LNCAP (cell line): Measurements from ENCODE around the gene PAX3.

Experiments used
- TF ChIP-seq, protein P1 (sequence below): fragments of 450-650 bp; IDR thresholded peaks from 2 replicates; pipeline ENCODE4 v1.5.1; 2017; ENCODE audit warnings: mild to moderate bottlenecking

Gene PAX3

DNA sequence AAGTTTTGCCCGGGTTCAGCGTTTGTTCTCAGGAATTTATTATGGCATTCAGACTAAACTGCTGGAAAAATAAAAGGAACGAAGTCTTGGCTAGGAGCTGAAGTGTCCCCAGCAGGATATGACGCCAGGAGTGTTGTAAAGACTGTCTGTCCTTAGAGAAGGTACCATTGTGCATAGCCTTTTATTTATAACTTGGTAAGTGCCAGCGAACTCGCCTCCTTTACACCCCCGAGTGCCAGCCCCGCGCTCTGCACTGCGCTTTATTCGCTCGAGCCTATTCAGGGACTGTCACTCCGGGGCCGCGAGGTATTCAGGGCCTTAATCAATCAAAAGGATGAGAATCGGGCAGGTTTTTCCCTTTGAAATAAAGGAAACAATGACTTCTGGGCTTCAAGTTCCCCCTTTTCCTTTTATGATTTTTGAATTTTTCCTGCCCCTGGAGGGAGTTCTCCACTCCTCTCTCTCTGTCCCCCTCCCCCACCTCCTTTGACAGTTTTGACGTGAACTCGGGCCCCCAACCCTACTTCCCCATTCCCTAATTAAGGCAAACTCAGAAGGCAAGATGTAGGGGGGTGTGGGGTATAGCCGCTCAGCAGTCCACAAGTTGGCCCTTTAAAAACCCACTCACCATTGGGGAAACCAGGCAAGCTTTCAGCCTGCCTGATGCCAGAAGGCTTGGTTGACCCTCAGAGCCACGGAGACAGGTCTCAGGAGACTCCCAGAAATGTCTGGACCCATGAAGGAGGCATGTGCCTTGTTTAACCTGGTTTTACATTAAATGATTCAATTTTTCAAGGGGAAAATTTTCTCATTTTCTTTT lies 1.3 kb upstream of the PAX3 start:
- TF ChIP-seq, protein P1, sequence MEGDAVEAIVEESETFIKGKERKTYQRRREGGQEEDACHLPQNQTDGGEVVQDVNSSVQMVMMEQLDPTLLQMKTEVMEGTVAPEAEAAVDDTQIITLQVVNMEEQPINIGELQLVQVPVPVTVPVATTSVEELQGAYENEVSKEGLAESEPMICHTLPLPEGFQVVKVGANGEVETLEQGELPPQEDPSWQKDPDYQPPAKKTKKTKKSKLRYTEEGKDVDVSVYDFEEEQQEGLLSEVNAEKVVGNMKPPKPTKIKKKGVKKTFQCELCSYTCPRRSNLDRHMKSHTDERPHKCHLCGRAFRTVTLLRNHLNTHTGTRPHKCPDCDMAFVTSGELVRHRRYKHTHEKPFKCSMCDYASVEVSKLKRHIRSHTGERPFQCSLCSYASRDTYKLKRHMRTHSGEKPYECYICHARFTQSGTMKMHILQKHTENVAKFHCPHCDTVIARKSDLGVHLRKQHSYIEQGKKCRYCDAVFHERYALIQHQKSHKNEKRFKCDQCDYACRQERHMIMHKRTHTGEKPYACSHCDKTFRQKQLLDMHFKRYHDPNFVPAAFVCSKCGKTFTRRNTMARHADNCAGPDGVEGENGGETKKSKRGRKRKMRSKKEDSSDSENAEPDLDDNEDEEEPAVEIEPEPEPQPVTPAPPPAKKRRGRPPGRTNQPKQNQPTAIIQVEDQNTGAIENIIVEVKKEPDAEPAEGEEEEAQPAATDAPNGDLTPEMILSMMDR: no peak

DNA sequence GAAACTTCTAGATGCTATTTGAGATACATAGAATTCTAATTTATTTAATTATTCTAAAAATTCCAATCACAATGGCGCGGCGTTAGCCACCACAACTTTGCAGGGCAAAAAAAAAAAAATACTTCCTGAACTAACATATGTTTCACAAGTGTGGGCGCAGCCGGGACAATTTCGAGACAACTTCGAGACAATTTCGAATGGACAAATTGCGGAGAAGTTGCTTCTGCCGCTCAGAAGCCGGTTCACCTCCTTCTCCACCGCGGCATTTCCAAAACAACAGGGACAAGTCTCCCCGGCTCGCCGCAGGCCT lies 842 bp downstream of the PAX3 start:
- TF ChIP-seq, protein P1: no peak

DNA sequence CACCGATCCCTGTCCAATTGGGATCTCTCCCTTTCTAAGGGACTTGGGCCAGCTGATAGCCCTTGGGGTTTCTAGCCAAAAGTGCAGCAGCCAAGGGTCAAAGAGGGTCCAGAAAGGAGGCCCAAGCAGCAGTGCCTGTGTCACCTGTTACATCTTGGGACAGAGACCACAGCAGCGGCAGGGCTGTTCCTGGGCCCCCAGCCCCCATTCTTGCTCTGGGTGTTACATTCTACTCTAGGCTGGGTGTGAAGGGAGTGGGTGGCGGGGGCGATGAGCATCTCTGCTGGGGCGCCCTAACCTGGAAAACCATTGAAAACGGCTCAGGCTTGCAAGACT lies 1.2 kb downstream of the PAX3 start:
- TF ChIP-seq, protein P1: no peak

DNA sequence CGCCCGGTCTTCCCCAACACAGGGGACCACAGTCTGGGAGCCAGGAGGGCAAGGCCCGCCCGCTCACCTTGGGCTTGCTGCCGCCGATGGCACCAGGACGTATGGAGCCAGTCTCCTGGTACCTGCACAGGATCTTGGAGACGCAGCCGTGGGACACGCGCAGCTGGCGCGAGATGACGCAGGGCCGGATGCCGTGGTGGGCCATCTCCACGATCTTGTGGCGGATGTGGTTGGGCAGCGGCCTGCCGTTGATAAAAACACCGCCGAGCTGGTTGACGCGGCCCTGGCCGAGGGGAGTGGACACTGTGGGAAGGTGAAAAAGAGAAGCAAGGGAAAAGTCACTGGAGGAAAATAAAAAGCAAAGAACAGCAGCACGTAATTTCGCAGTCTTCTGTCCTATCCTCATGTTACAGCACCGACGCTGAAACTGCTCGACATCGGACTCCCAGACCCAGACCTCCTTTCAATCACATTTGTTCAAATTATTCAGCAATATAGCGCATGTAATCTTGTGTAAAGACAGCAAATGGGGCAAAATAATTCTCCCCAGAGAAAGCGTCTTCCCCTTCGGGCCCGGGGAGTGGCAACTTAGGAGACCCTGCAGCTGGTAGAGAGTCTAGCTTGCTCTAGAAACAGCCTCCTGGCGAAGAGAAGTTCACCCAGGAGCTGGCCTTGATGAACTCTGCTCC lies 1.7 kb downstream of the PAX3 start:
- TF ChIP-seq, protein P1: no peak

DNA sequence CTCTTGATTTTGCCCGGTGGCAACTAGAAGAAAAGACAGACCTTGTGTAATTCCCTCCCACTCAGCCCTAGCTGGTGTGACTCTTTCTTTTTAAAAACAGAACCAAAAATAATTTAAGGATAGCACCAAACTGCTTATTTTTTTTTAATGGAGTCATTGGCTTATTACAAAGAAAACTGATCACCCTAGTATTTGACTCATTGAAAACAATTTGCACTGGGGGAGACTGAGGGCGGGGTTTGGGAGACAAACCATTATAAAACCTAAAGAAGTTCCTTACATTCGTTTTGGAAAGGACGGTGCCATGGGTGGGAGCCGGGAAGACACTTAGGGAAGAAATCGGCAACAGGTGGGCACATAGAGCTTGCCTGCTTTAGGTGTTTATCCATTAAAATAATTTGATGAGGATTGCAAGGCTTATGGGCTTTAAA lies 2.5 kb downstream of the PAX3 start:
- TF ChIP-seq, protein P1: no peak

DNA sequence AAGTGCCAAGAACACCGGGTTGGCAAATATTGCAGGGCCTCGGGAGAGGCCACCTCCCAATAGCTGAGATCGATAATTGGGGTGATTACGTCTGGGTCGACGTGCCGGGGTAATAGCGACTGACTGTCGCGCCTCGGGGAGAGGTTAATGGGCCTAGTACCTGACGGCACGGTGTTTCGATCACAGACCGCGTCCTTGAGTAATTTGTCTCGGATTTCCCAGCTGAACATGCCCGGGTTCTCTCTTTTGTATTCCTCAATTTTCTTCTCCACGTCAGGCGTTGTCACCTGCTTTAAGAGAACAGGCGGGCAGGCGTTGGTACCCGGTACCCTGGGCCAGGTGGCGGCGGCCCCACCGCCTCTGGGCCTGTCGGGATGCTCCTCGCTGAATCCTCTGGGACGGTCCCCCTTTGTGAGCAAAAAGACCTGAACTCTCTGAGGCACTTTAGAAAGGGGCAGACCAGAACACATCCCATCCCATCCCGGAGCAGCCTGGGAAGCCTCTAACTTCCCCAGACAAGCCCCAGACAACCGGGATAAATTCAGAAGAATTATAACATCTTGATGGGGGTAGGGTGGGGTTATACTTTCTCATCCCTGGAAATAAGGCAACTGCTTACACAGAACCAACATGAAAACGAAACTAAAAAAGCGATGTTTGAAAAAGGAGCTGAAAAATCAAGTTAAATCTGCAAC lies 3.3 kb downstream of the PAX3 start:
- TF ChIP-seq, protein P1: no peak

DNA sequence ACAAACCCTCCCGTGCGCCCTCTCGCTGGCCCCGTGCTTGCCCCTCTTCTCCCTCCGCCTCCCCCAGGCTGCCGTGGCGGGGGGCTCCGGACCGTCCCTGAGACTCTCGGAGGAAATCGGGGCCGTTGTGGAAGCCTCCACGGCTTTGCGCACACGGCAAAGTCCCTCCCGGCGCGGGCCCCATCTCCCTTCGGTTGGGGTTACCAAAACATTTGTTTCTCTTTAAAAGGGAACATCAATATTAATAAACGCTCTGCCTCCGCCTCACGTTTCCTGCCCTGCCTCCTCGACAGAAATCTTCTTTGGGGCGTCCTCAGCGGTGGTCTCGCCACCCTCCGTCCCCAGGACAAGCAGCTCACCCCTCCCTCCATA lies 3.8 kb downstream of the PAX3 start:
- TF ChIP-seq, protein P1: no peak
